Measurements from ENCODE around the gene NAA80.

Gene NAA80

DNA sequence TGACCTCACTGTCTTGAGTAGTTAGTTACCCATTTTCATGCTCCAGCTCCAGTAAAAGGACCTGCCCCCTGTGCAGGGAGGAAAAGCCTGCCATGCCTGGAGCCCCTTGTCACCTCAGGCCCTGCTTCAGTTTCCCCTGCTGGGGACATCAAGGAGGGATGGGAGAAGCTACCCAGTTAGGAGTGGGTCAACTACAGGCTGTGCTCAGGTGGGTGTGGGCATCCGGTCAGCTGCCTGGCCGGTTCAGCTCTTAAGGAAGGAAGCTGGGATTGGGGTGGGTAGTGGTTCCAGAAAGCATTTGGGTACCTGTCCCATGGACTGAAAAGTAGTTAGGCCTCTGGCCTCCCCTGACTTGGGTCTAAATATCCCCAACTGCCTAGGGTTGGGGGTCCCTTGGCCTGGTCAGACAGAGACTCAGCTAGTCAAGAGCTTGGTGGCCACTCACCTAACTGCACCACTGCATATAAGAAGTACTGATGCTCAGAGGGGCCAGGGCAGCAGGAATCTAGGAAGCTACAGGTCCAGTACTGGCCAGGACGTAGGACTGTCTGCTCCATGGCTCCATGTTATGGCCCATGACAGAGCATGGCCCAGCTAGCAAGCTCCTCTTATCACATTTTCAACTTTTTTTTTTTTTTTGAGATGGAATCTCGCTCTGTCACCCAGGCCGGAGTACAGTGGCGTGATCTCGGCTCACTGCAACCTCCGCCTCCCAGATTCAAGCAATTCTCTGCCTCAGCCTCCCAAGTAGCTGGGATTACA is 19.8 kb downstream of the NAA80 start:
- no peak for DNase-seq (ENCODE audit: low spot score)
- in situ Hi-C loops (cut with MboI; ENCODE audit: low sequenced_read_pairs, unreplicated experiment), result no loop called here

DNA sequence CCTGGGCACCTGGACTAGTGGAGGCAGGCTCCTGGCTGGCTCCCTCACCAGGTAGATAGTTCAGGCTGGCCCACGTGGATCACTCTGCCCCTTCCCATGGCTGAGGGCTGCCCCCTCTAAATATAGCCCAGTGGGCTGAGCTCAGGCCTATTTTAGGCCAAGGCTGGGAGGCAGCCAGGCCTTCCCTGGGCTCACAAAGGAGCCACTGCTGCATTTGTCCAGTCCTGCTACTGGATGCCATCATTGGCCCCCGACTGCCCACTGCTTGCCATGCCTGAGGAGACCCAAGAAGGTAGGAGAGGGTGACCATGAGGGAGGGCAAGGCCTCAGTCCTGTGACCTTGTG is 20.4 kb downstream of the NAA80 start, which contains the start of gene LSMEM2:
Gene LSMEM2, plus strand, starts transcription at position 208 of the 345 bp plus-strand sequence. Its CDS starts 27 bp downstream, at position 235.
- no peak for TF ChIP-seq CTCF (IDR thresholded peaks at IDR 0.05; ENCODE audit: borderline replicate concordance, control extremely low read depth, extremely low read depth, insufficient read depth, missing control alignments)
- in situ Hi-C loops (cut with MboI; ENCODE audit: low sequenced_read_pairs, unreplicated experiment), result no loop called here
- no peak for DNase-seq (ENCODE audit: low spot score)

More for the DNA sequence above, 19.8 kb downstream of the NAA80 start:
- TF ChIP-seq CTCF (IDR thresholded peaks at IDR 0.05; ENCODE audit: borderline replicate concordance, control extremely low read depth, extremely low read depth, insufficient read depth, missing control alignments), result no peak

DNA sequence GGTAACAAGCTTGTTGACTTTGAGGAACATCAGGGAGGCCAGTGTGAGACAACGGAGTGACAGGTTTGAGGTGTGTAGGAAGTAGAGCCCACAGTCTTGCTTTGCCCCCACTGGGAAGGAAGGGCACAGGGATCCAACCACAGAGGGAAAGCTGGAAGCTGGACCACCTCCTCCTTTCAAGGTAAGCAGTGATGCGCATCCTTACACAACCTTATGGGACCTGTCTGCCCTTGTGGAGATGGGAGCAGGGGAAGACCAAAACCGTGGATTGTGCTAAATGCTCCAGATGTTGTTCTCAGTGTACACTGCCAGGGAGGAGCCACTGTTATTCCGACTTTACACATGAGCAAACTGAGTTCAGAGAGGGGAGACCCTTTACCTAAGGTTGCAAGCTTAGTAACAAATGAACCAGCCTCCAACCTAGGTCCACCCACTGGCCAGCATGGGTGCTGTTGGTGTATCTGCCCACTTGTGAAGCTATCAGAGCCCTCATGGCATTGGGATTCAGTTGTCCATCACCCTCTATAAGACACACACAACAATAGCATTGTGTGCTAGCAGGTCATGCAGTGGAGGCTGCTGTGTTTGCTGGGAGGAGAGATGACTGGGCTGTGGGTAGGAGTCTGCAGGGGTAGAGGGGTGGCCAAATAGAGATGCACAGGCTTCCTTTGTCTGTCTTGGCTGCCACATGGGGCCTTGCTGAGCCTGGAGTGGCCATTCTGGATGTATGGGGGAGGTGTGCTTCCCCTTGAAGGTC is 20.9 kb downstream of the NAA80 start:
- DNase-seq (ENCODE audit: low spot score), result no peak
- in situ Hi-C loops (cut with MboI; ENCODE audit: low sequenced_read_pairs, unreplicated experiment), result no loop called here
- no peak for TF ChIP-seq CTCF (IDR thresholded peaks at IDR 0.05; ENCODE audit: borderline replicate concordance, control extremely low read depth, extremely low read depth, insufficient read depth, missing control alignments)

DNA sequence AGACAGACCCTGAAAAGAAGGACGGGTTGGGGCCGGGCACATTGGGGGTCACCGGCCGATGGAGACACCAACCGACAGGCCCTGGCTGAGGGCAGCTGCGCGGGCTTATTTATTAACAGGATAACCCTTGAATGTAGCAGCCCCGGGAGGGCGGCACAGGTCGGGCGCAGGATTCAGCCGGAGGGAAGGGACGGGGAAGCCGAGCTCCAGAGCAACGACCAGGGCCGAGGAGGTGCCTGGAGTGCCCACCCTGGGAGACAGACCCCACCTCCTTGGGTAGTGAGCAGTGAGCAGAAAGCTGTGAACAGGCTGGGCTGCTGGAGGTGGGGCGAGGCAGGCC is 22.5 kb downstream of the NAA80 start:
- in situ Hi-C loops (cut with MboI; ENCODE audit: low sequenced_read_pairs, unreplicated experiment), result no loop called here
- no peak for DNase-seq (ENCODE audit: low spot score)
- no peak for TF ChIP-seq CTCF (IDR thresholded peaks at IDR 0.05; ENCODE audit: borderline replicate concordance, control extremely low read depth, extremely low read depth, insufficient read depth, missing control alignments)

- in situ Hi-C loops (cut with MboI; ENCODE audit: low sequenced_read_pairs, unreplicated experiment), result no loop called here
- DNase-seq (ENCODE audit: low spot score), result no peak
- TF ChIP-seq CTCF (IDR thresholded peaks at IDR 0.05; ENCODE audit: borderline replicate concordance, control extremely low read depth, extremely low read depth, insufficient read depth, missing control alignments), result no peak
These were observed 23.0 kb downstream of the NAA80 start for GRCh38 chr3:50275996-50276761.

- no peak for DNase-seq (ENCODE audit: low spot score)
- in situ Hi-C loops (cut with MboI; ENCODE audit: low sequenced_read_pairs, unreplicated experiment), result no loop called here
- TF ChIP-seq CTCF (IDR thresholded peaks at IDR 0.05; ENCODE audit: borderline replicate concordance, control extremely low read depth, extremely low read depth, insufficient read depth, missing control alignments), result no peak
These were observed 23.8 kb downstream of the NAA80 start for GRCh38 chr3:50275141-50275995.

Data from GM13976 (cell line).